IMR-90 (cell line): ENCODE data around the gene RMND5A. TPM values are rescaled to one million over a fixed set of nuclear protein-coding genes. Genes with fewer than 3 reads are reported as not detected.

Source experiments
- ATAC-seq: fragments of 200-7000 bp; cut with Tn5 transposase; 2 replicates; pipeline ENCODE4 v1.9.1; 2020; ENCODE audit warnings: low read depth, mild to moderate bottlenecking, moderate library complexity
- BruUV-seq: library from RNA; stranded (reverse); fragments of 400-500 nt; replicated peaks from 2 replicates; lab custom pipeline; 2021; lab: Mats Ljungman, UMichigan
- CTCF ChIA-PET: fragments of 300-600 bp; formaldehyde crosslinking; extraction: SDS; loops from one replicate; lab custom pipeline; 2021; ENCODE audit warnings: antibody characterized with exemption; lab: Yijun Ruan, JAX
- POLR2A ChIA-PET: fragments of 300-600 bp; sonication (Branson Sonifier 250); formaldehyde crosslinking; loops from one replicate; lab custom pipeline; 2022; ENCODE audit warnings: antibody characterized with exemption; ENCODE audit not compliant: unreplicated experiment; lab: Charles Lee
- DNase-seq: peaks from one replicate; pipeline ENCODE4 v3.0.0; 2013
- H2AFZ ChIP-seq: replicated peaks from 2 replicates; pipeline ENCODE3; 2013; ENCODE audit warnings: low read length, mild to moderate bottlenecking; ENCODE audit not compliant: poor library complexity
- H2AK5ac ChIP-seq: 2 replicates; pipeline ENCODE4 v1.6.1; 2013; ENCODE audit warnings: low read depth, low read length, inconsistent platforms
- H2AK9ac ChIP-seq: replicated peaks from 2 replicates; pipeline ENCODE3; 2013; ENCODE audit warnings: mild to moderate bottlenecking, low read depth, low read length, moderate library complexity; ENCODE audit not compliant: poor library complexity
- H2BK120ac ChIP-seq: 2 replicates; pipeline ENCODE4 v1.6.1; 2013; ENCODE audit warnings: low read depth, low read length, inconsistent platforms
- H2BK15ac ChIP-seq: 3 replicates; pipeline ENCODE4 v1.6.1; 2013; ENCODE audit warnings: low read depth, low read length, inconsistent platforms
- H2BK20ac ChIP-seq: 2 replicates; pipeline ENCODE4 v1.6.1; 2013; ENCODE audit warnings: low read depth, mild to moderate bottlenecking, inconsistent platforms, low read length, moderate library complexity
- H2BK5ac ChIP-seq: 2 replicates; pipeline ENCODE4 v1.6.1; 2013; ENCODE audit warnings: mild to moderate bottlenecking, low read depth, low read length, inconsistent platforms; ENCODE audit not compliant: poor library complexity, severe bottlenecking
- H3K14ac ChIP-seq: replicated peaks from 2 replicates; pipeline ENCODE4 v1.6.1; 2013; ENCODE audit warnings: low read depth, low read length, inconsistent platforms
- H3K18ac ChIP-seq: 2 replicates; pipeline ENCODE4 v1.6.1; 2013; ENCODE audit warnings: low read depth, low read length, control low read depth
- H3K23ac ChIP-seq: 2 replicates; pipeline ENCODE4 v1.6.1; 2013; ENCODE audit warnings: low read depth, low read length, inconsistent platforms
- H3K27ac ChIP-seq: 2 replicates; pipeline ENCODE4 v1.5.1; 2013; ENCODE audit warnings: mild to moderate bottlenecking, control low read depth, low read length; ENCODE audit not compliant: insufficient read depth
- H3K27me3 ChIP-seq: 2 replicates; pipeline ENCODE4 v1.6.1; 2013; ENCODE audit warnings: low read length; ENCODE audit not compliant: control insufficient read depth, insufficient read depth
- H3K36me3 ChIP-seq: 2 replicates; pipeline ENCODE4 v1.6.1; 2013; ENCODE audit warnings: low read length, mixed read lengths; ENCODE audit not compliant: control insufficient read depth, insufficient read depth
- H3K4ac ChIP-seq: 2 replicates; pipeline ENCODE4 v1.6.1; 2013; ENCODE audit warnings: low read depth, low read length, inconsistent platforms
- H3K4me1 ChIP-seq: 2 replicates; pipeline ENCODE4 v1.6.1; 2013; ENCODE audit warnings: low read length, mixed read lengths; ENCODE audit not compliant: control insufficient read depth, insufficient read depth
- H3K4me2 ChIP-seq: 2 replicates; pipeline ENCODE4 v1.6.1; 2013; ENCODE audit warnings: low read depth, mild to moderate bottlenecking, control low read depth, low read length, moderate library complexity
- H3K4me3 ChIP-seq: 2 replicates; pipeline ENCODE4 v1.5.1; 2013; ENCODE audit warnings: low read depth, mild to moderate bottlenecking, control low read depth, low read length, moderate library complexity; ENCODE audit not compliant: insufficient read depth
- H3K56ac ChIP-seq: 2 replicates; pipeline ENCODE4 v1.6.1; 2013; ENCODE audit warnings: low read length, inconsistent platforms; ENCODE audit not compliant: insufficient read depth; ENCODE audit errors: extremely low read depth
- H3K79me1 ChIP-seq, 2 experiments: 2 replicates each; pipeline ENCODE4 v1.6.1; 2013; ENCODE audit warnings: low read length in 2 of 2, inconsistent platforms in 1 of 2, low read depth in 1 of 2
- H3K9ac ChIP-seq: 2 replicates; pipeline ENCODE4 v1.6.1; 2013; ENCODE audit warnings: low read depth, low read length, control low read depth
- H3K9me1 ChIP-seq: 2 replicates; pipeline ENCODE4 v1.6.1; 2013; ENCODE audit warnings: low read length, inconsistent platforms; ENCODE audit not compliant: insufficient read depth
- H3K9me3 ChIP-seq: 2 replicates; pipeline ENCODE4 v1.6.1; 2013; ENCODE audit warnings: low read length; ENCODE audit not compliant: control insufficient read depth, insufficient read depth
- H4K20me1 ChIP-seq: 2 replicates; pipeline ENCODE4 v1.6.1; 2013; ENCODE audit warnings: low read length, inconsistent platforms; ENCODE audit not compliant: insufficient read depth
- H4K5ac ChIP-seq: 2 replicates; pipeline ENCODE4 v1.6.1; 2013; ENCODE audit warnings: mild to moderate bottlenecking, low read depth, low read length, control low read depth
- H4K8ac ChIP-seq, 2 experiments: 2 replicates each; pipeline ENCODE4 v1.6.1; 2013; ENCODE audit warnings: low read depth in 2 of 2, low read length in 2 of 2, control low read depth in 1 of 2, inconsistent platforms in 1 of 2
- H4K91ac ChIP-seq: 2 replicates; pipeline ENCODE4 v1.6.1; 2013; ENCODE audit warnings: low read depth, low read length, inconsistent platforms; ENCODE audit not compliant: insufficient read depth
- BHLHE40 ChIP-seq: fragments of 150-350 bp; IDR thresholded peaks from 2 replicates; pipeline ENCODE4 v1.6.1; 2016; ENCODE audit warnings: mild to moderate bottlenecking, low read depth, low read length
- CEBPB ChIP-seq: IDR thresholded peaks from 2 replicates; pipeline ENCODE4 v1.6.1; 2012; ENCODE audit warnings: low read depth, low read length, improper control_type of control experiment
- CHD1 ChIP-seq: IDR thresholded peaks from 2 replicates; pipeline ENCODE4 v1.6.1; 2012; ENCODE audit warnings: low read depth, low read length, improper control_type of control experiment
- FOS ChIP-seq: fragments of 150-350 bp; IDR thresholded peaks from 2 replicates; pipeline ENCODE4 v1.6.1; 2016; ENCODE audit warnings: low read depth, low read length
- MAZ ChIP-seq: IDR thresholded peaks from 2 replicates; pipeline ENCODE4 v1.6.1; 2012; ENCODE audit warnings: low read depth, mild to moderate bottlenecking, low read length, improper control_type of control experiment, moderate library complexity, borderline replicate concordance
- POLR2A ChIP-seq: IDR thresholded peaks from 2 replicates; pipeline ENCODE4 v1.6.1; 2012; ENCODE audit warnings: mild to moderate bottlenecking, low read depth, low read length
- RAD21 ChIP-seq: IDR thresholded peaks from 2 replicates; pipeline ENCODE4 v1.6.1; 2012; ENCODE audit warnings: low read length, improper control_type of control experiment
- RCOR1 ChIP-seq: IDR thresholded peaks from 2 replicates; pipeline ENCODE4 v1.6.1; 2012; ENCODE audit warnings: mild to moderate bottlenecking, low read length, improper control_type of control experiment; ENCODE audit not compliant: insufficient replicate concordance
- RFX5 ChIP-seq: IDR thresholded peaks from 2 replicates; pipeline ENCODE4 v1.8.0; 2012; ENCODE audit warnings: low read depth, mild to moderate bottlenecking, low read length, moderate library complexity
- SMC3 ChIP-seq: fragments of 150-350 bp; IDR thresholded peaks from 2 replicates; pipeline ENCODE4 v1.6.1; 2016; ENCODE audit warnings: low read depth, mild to moderate bottlenecking, antibody characterized with exemption, low read length, moderate library complexity
- WGBS, 2 experiments: methylation state at CpG; one replicate each; pipeline versions ENCODE4 v1.1.5 to v1.1.7; 2013; ENCODE audit warnings: missing lambda C conversion rate in 2 of 2; ENCODE audit not compliant: insufficient read length in 1 of 2; ENCODE audit errors: extremely low coverage in 2 of 2; 5-methylcytosine and 5-hydroxymethylcytosine counted together
- dilution Hi-C: fragments of 300-500 bp; cut with HindIII; formaldehyde crosslinking; loops from one replicate; pipeline ENCODE4 v1.14.3; 2018; ENCODE audit warnings: low sequenced_read_pairs; ENCODE audit not compliant: unreplicated experiment
- in situ Hi-C: fragments of 300-500 bp; cut with MboI; formaldehyde crosslinking; loops from 3 replicates; pipeline ENCODE4 v1.14.3; 2019; ENCODE audit warnings: low sequenced_read_pairs, inconsistent platforms, mixed read lengths
- intact Hi-C: fragments of 100-400 bp; cut with micrococcal nuclease; formaldehyde crosslinking; loops from 2 replicates; pipeline ENCODE4 v1.10.0; 2022
- polyA plus RNA-seq, 3 experiments: library from polyadenylated mRNA; depleted of rRNA; stranded (reverse); fragments of >200 nt; gene quantifications; 2 replicates each; pipeline ENCODE4 v1.2.3, GENCODE V29; 2012; ENCODE audit warnings: low replicate concordance in 1 of 3
- total RNA-seq: library from RNA; depleted of rRNA; stranded (reverse); fragments of >200 nt; gene quantifications from 2 replicates; pipeline ENCODE4 v1.2.3, GENCODE V29; 2012
- TF ChIP-seq, protein P1 (sequence below): conservative IDR thresholded peaks from 2 replicates; pipeline ENCODE4 v1.5.1; 2012; ENCODE audit warnings: mild to moderate bottlenecking, low read depth, low read length, improper control_type of control experiment
- TF ChIP-seq, protein P2 (sequence below): fragments of 150-350 bp; IDR thresholded peaks from 2 replicates; pipeline ENCODE4 v1.6.1; 2017; ENCODE audit warnings: mild to moderate bottlenecking, antibody characterized with exemption, low read length, low read depth
- TF ChIP-seq, protein P3 (sequence below): fragments of 150-350 bp; IDR thresholded peaks from 2 replicates; pipeline ENCODE4 v1.6.1; 2016; ENCODE audit warnings: low read depth, mild to moderate bottlenecking, low read length, moderate library complexity, borderline replicate concordance

Gene RMND5A
- total and polyA plus RNA-seq, 2 of the 4 experiments (the other 2 are of a cell fraction), result 5.1 to 16.0 TPM

DNA sequence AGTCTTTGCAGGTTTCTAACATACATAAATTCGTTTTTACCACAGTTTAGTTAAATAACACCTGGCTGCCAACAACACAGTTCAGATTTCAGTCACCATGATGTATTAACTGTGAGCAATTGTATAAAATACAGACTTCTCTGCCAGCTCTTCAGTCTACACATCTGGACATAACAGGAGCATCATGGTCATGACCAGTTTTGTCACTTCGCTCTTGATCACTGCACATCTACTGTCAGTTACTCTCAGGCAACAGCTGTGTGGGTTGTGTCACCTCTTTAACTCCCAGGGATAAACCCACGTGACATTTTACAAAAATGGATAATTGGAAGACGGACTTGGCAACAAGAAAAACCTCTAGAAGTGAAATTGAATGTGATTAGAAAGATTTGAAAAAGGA, 40.3 kb downstream of the RMND5A start:
- no peak overlapping the region for H2BK120ac ChIP-seq
- no peak overlapping the region for H3K4ac ChIP-seq
- H3K4me2 ChIP-seq, result no peak overlapping the region
- H2BK15ac ChIP-seq, result no peak overlapping the region
- WGBS, 2 experiments, result no CpG with 5 or more reads among the region's 4 CpGs
- no peak overlapping the region for H3K18ac ChIP-seq
- CTCF ChIA-PET, result no interaction called here
- in situ Hi-C loops (no loop called here), dilution Hi-C loops (no loop called here), intact Hi-C loops (no loop called here)
- BruUV-seq, result no TSS peak
- H3K9ac ChIP-seq, result no peak overlapping the region
- H4K8ac ChIP-seq, result no peak overlapping the region
- ATAC-seq (no peak), DNase-seq (no peak)
- no peaks in the 10 kb centered on the region for H3K9me3 ChIP-seq
- no peaks in the 10 kb centered on the region for H3K36me3 ChIP-seq
- no peak overlapping the region for H4K5ac ChIP-seq
- no peaks in the 10 kb centered on the region for H3K27me3 ChIP-seq
- no peak overlapping the region for H4K91ac ChIP-seq
- no peaks in the 10 kb centered on the region for H3K9me1 ChIP-seq
- no peak overlapping the region for H3K14ac ChIP-seq
- POLR2A ChIA-PET, result no interaction called here
- H3K56ac ChIP-seq, result no peak overlapping the region
- H4K20me1 ChIP-seq, result peaks cover 3% of the 10 kb centered on the region; the same call in 1 of the 2 replicates
- no peak overlapping the region for H2BK20ac ChIP-seq
- no peak overlapping the region for H2AK9ac ChIP-seq
- H2AK5ac ChIP-seq, result no peak overlapping the region
- H3K79me1 ChIP-seq, result peaks cover 0 to 2% of the 10 kb centered on the region in 2 experiments; a peak in 1 of 4 replicates
- H3K4me3 ChIP-seq, result no peak overlapping the region
- TF ChIP-seq POLR2A (no peak), RCOR1 (no peak), RFX5 (no peak), SMC3 (no peak), BHLHE40 (no peak), RAD21 (no peak), CHD1 (no peak), MAZ (no peak), CEBPB (no peak), FOS (no peak)
- TF ChIP-seq, protein P1, sequence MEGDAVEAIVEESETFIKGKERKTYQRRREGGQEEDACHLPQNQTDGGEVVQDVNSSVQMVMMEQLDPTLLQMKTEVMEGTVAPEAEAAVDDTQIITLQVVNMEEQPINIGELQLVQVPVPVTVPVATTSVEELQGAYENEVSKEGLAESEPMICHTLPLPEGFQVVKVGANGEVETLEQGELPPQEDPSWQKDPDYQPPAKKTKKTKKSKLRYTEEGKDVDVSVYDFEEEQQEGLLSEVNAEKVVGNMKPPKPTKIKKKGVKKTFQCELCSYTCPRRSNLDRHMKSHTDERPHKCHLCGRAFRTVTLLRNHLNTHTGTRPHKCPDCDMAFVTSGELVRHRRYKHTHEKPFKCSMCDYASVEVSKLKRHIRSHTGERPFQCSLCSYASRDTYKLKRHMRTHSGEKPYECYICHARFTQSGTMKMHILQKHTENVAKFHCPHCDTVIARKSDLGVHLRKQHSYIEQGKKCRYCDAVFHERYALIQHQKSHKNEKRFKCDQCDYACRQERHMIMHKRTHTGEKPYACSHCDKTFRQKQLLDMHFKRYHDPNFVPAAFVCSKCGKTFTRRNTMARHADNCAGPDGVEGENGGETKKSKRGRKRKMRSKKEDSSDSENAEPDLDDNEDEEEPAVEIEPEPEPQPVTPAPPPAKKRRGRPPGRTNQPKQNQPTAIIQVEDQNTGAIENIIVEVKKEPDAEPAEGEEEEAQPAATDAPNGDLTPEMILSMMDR, result no peak
- TF ChIP-seq, protein P2, sequence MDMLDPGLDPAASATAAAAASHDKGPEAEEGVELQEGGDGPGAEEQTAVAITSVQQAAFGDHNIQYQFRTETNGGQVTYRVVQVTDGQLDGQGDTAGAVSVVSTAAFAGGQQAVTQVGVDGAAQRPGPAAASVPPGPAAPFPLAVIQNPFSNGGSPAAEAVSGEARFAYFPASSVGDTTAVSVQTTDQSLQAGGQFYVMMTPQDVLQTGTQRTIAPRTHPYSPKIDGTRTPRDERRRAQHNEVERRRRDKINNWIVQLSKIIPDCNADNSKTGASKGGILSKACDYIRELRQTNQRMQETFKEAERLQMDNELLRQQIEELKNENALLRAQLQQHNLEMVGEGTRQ, result no peak
- TF ChIP-seq, protein P3, sequence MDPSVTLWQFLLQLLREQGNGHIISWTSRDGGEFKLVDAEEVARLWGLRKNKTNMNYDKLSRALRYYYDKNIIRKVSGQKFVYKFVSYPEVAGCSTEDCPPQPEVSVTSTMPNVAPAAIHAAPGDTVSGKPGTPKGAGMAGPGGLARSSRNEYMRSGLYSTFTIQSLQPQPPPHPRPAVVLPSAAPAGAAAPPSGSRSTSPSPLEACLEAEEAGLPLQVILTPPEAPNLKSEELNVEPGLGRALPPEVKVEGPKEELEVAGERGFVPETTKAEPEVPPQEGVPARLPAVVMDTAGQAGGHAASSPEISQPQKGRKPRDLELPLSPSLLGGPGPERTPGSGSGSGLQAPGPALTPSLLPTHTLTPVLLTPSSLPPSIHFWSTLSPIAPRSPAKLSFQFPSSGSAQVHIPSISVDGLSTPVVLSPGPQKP, result no peak
- H3K23ac ChIP-seq, result no peak overlapping the region
- H2AFZ ChIP-seq, result no peak overlapping the region
- H2BK5ac ChIP-seq, result no peak overlapping the region
- H3K4me1 ChIP-seq, result no peaks in the 10 kb centered on the region
- no peak overlapping the region for H3K27ac ChIP-seq
